T-cell (primary cell): ENCODE measurements around the gene GTSE1. TPM values are rescaled to one million over a fixed set of nuclear protein-coding genes. Genes with fewer than 3 reads are reported as not detected.

Experiments
- ATAC-seq, 4 experiments: fragments of 200-7000 bp in 3 of 4; fragments of 150-1000 bp in 1 of 4; cut with Tn5 transposase; replicated peaks in 1 of 4; 1 replicate in 3 of 4; 2 replicates in 1 of 4; pipeline ENCODE4 v1.10.0; 2021; ENCODE audit warnings: moderate library complexity in 3 of 4, mild to moderate bottlenecking in 2 of 4, moderate number of reproducible peaks in 1 of 4
- CTCF ChIA-PET, 2 donors: fragments of 300-600 bp; sonication (Branson Sonifier 250); formaldehyde crosslinking; loops; one replicate each; lab custom pipeline; 2022; ENCODE audit warnings: antibody characterized with exemption in 2 of 2; lab: Charles Lee
- POLR2A ChIA-PET, 2 donors: fragments of 300-600 bp; sonication (Branson Sonifier 250); formaldehyde crosslinking; loops; one replicate each; lab custom pipeline; 2022; ENCODE audit warnings: antibody characterized with exemption in 2 of 2; lab: Charles Lee
- DNase-seq, 35 experiments: peaks; one replicate each; pipeline versions ENCODE4 v3.0.0 to v3.0.0-alpha.2; 2013 to 2023
- H3K27ac ChIP-seq: one replicate; pipeline ENCODE4 v1.5.1; 2013; ENCODE audit warnings: low read length
- H3K27me3 ChIP-seq, 2 experiments: replicated peaks in 1 of 2; 1 replicate in 1 of 2; 2 replicates in 1 of 2; pipeline versions ENCODE4 v1.6.1 to v1.7.0; 2013; ENCODE audit warnings: low read length in 1 of 2, mixed read lengths in 1 of 2; ENCODE audit not compliant: control insufficient read depth in 2 of 2, insufficient read depth in 2 of 2; ENCODE audit errors: extremely low read depth in 1 of 2
- H3K36me3 ChIP-seq, 2 donors: 1 replicate in 1 of 2; 2 replicates in 1 of 2; pipeline versions ENCODE4 v1.6.1 to v1.7.0; 2013; ENCODE audit warnings: low read length in 1 of 2; ENCODE audit not compliant: control insufficient read depth in 2 of 2, insufficient read depth in 1 of 2; ENCODE audit errors: extremely low read depth in 1 of 2
- H3K4me1 ChIP-seq, 2 experiments: 1 replicate in 1 of 2; 2 replicates in 1 of 2; pipeline versions ENCODE4 v1.6.1 to v1.7.0; 2013; ENCODE audit warnings: low read length in 2 of 2, mixed read lengths in 1 of 2; ENCODE audit not compliant: insufficient read depth in 2 of 2, control insufficient read depth in 1 of 2; ENCODE audit errors: extremely low read depth in 1 of 2
- H3K4me3 ChIP-seq, 2 donors: 1 replicate in 1 of 2; 2 replicates in 1 of 2; pipeline versions ENCODE4 v1.5.1 to v1.7.0; 2013; ENCODE audit warnings: mild to moderate bottlenecking in 2 of 2, low read length in 1 of 2, moderate library complexity in 1 of 2; ENCODE audit not compliant: control insufficient read depth in 1 of 2; ENCODE audit errors: extremely low read depth in 1 of 2
- H3K9me3 ChIP-seq: 2 replicates; pipeline ENCODE4 v1.7.0; 2013
- H3K27ac Mint-ChIP-seq, 2 donors: one replicate each; pipeline ENCODE4 v1.8.0; 2020 to 2021; ENCODE audit warnings: mild to moderate bottlenecking in 2 of 2, mixed read lengths in 2 of 2
- H3K27me3 Mint-ChIP-seq, 2 donors: one replicate each; pipeline ENCODE4 v1.8.0; 2021 to 2022; ENCODE audit warnings: mixed read lengths in 2 of 2
- H3K36me3 Mint-ChIP-seq: one replicate; pipeline ENCODE4 v1.8.0; 2021; ENCODE audit warnings: mixed read lengths
- H3K4me1 Mint-ChIP-seq, 3 donors: one replicate each; pipeline ENCODE4 v1.8.0; 2020 to 2022; ENCODE audit warnings: mixed read lengths in 3 of 3, mild to moderate bottlenecking in 1 of 3
- H3K4me3 Mint-ChIP-seq, 3 donors: one replicate each; pipeline ENCODE4 v1.8.0; 2020 to 2022; ENCODE audit warnings: mild to moderate bottlenecking in 3 of 3, mixed read lengths in 3 of 3, moderate library complexity in 3 of 3
- H3K9me3 Mint-ChIP-seq, 3 donors: one replicate each; pipeline ENCODE4 v1.8.0; 2020 to 2022; ENCODE audit warnings: mixed read lengths in 3 of 3
- WGBS: methylation state at CpG from one replicate; pipeline ENCODE4 v1.1.5; 2013; ENCODE audit warnings: missing lambda C conversion rate; ENCODE audit not compliant: insufficient coverage; 5-methylcytosine and 5-hydroxymethylcytosine counted together
- total RNA-seq, 35 experiments: library from RNA in 6 of 35; stranded (reverse) in 6 of 35; fragments of 120-200 nt in 1 of 35; gene quantifications; one replicate each; pipeline versions ENCODE4 v1.2.1 to v1.2.4 and lab custom pipeline; 2013 to 2026

Gene GTSE1
- total RNA-seq, 5 donors from 2014 or later (not counting 1 experiment from before 2014, with no cell fraction given): 0.44 to 1.3 (median 0.61) TPM

GRCh38 chr22:46336119-46337078 lies 39.7 kb downstream of the GTSE1 start:
- H3K36me3 ChIP-seq: peaks cover 0 to 34% of the 10 kb centered on the region in 2 donors
- Mint-ChIP-seq H3K4me1 (peaks cover 43 to 49% (median 46%) of the 10 kb centered on the region in 3 donors), H3K27ac (peak overlapping the region; percentile 87 to 89), H3K4me3 (peak overlapping the region; percentile 93 to 96 (median 96)), H3K36me3 (peaks cover 28% of the 10 kb centered on the region), H3K27me3 (no peaks in the 10 kb centered on the region), H3K9me3 (no peaks in the 10 kb centered on the region)
- H3K4me3 ChIP-seq: peak overlapping the region; percentile 96
- CTCF ChIA-PET: interaction anchor here in 1 of 2 donors (1.6 kb wide), 1 partner anchor 31 kb away, joined by 3 read pairs; no protein-coding TSS in a partner anchor
- H3K27me3 ChIP-seq: no peaks in the 10 kb centered on the region
- H3K9me3 ChIP-seq: no peaks in the 10 kb centered on the region
- peak in 6 of 35 experiments; percentile 4 to 17 (median 7) for DNase-seq
- peak overlapping the region; percentile 34 for H3K27ac ChIP-seq
- peak in 3 of 4 experiments; percentile 2 to 24 (median 8) for ATAC-seq
- POLR2A ChIA-PET: interaction anchor here in 1 of 2 donors (0.7 kb wide), 1 partner anchor 668 kb away, joined by 5 read pairs; no protein-coding TSS in a partner anchor
- 9% methylated on average over 32 of the region's 42 CpGs for WGBS
- peaks cover 0 to 30% of the 10 kb centered on the region in 2 experiments for H3K4me1 ChIP-seq

DNA sequence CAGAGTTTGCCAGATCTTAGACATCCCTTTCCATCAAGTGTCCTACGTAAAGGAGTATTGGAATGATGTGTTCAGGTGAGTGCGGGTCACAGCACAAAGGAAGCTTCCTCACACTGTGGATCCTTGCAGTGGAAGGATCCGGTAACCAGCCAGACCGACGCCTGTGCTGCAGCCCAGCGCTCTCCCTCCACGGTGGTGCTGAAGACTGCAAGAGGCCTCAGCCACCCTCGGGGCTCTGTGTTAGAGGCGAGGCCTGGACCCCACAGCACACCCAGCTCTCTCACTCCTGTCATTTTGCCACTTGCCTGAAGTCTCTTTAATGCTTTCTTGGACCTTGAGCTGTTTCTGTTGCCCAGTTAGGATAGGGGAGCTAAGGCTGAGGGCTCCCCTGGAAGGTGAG lies 41.2 kb downstream of the GTSE1 start:
- H3K4me3 Mint-ChIP-seq: peak overlapping the region; percentile 22 to 96 (median 93)
- peaks cover 46 to 51% (median 49%) of the 10 kb centered on the region in 3 donors for H3K4me1 Mint-ChIP-seq
- no peaks in the 10 kb centered on the region for H3K9me3 Mint-ChIP-seq

GRCh38 chr22:46338636-46339035 lies 42.0 kb downstream of the GTSE1 start:
- ChIA-PET POLR2A (no interaction called here), CTCF (no interaction called here)
- no peaks in the 10 kb centered on the region for H3K27me3 ChIP-seq
- H3K27ac ChIP-seq: no peak overlapping the region
- Mint-ChIP-seq H3K27me3 (no peaks in the 10 kb centered on the region), H3K27ac (peak overlapping the region in 1 of 2 donors; percentile 0), H3K36me3 (peaks cover 33% of the 10 kb centered on the region), H3K9me3 (no peaks in the 10 kb centered on the region), H3K4me3 (no peak overlapping the region), H3K4me1 (peaks cover 47 to 51% (median 49%) of the 10 kb centered on the region in 3 donors)
- no peak for DNase-seq
- no peaks in the 10 kb centered on the region for H3K9me3 ChIP-seq
- H3K4me1 ChIP-seq: peaks cover 0 to 30% of the 10 kb centered on the region in 2 experiments
- no peak for ATAC-seq
- WGBS: 97% methylated on average over 3 of the region's 8 CpGs
- H3K36me3 ChIP-seq: peaks cover 0 to 51% of the 10 kb centered on the region in 2 donors
- H3K4me3 ChIP-seq: no peak overlapping the region

More for the DNA sequence above, 41.2 kb downstream of the GTSE1 start:
- Histone ChIP-seq H3K4me3 (no peak overlapping the region), H3K27ac (no peak overlapping the region), H3K9me3 (no peaks in the 10 kb centered on the region), H3K4me1 (peaks cover 0 to 30% of the 10 kb centered on the region in 2 experiments), H3K27me3 (no peaks in the 10 kb centered on the region), H3K36me3 (peaks cover 0 to 48% of the 10 kb centered on the region in 2 donors)
- Mint-ChIP-seq H3K27ac (no peak overlapping the region), H3K36me3 (peaks cover 32% of the 10 kb centered on the region), H3K27me3 (no peaks in the 10 kb centered on the region)
- WGBS: 93% methylated on average over 7 of the region's 9 CpGs
- DNase-seq (no peak), ATAC-seq (no peak)
- POLR2A ChIA-PET: no interaction called here
- CTCF ChIA-PET: no interaction called here

GRCh38 chr22:46339956-46340355 lies 43.3 kb downstream of the GTSE1 start:
- peaks cover 42% of the 10 kb centered on the region for H3K36me3 Mint-ChIP-seq
- ATAC-seq (no peak), DNase-seq (no peak)
- H3K4me3 Mint-ChIP-seq: no peak overlapping the region
- WGBS: 100% methylated on average over 5 of the region's 5 CpGs
- Histone ChIP-seq H3K4me1 (peaks cover 0 to 24% of the 10 kb centered on the region in 2 experiments), H3K36me3 (peaks cover 0 to 64% of the 10 kb centered on the region in 2 donors), H3K4me3 (no peak overlapping the region), H3K27me3 (no peaks in the 10 kb centered on the region), H3K9me3 (no peaks in the 10 kb centered on the region), H3K27ac (no peak overlapping the region)
- peaks cover 42 to 55% (median 45%) of the 10 kb centered on the region in 3 donors for H3K4me1 Mint-ChIP-seq
- POLR2A ChIA-PET: no interaction called here
- CTCF ChIA-PET: interaction anchor here in 1 of 2 donors (0.9 kb wide), 1 partner anchor 44 kb away, joined by 3 read pairs; the partner anchor contains the start of gene GTSE1
- H3K9me3 Mint-ChIP-seq: no peaks in the 10 kb centered on the region
- no peaks in the 10 kb centered on the region for H3K27me3 Mint-ChIP-seq
- no peak overlapping the region for H3K27ac Mint-ChIP-seq

- no peaks in the 10 kb centered on the region for H3K9me3 ChIP-seq
- no peak overlapping the region for H3K4me3 ChIP-seq
- no peaks in the 10 kb centered on the region for H3K27me3 Mint-ChIP-seq
- H3K9me3 Mint-ChIP-seq: no peaks in the 10 kb centered on the region
- peaks cover 42 to 55% (median 43%) of the 10 kb centered on the region in 3 donors for H3K4me1 Mint-ChIP-seq
- no peak overlapping the region for H3K27ac ChIP-seq
- ATAC-seq: no peak
- no peaks in the 10 kb centered on the region for H3K27me3 ChIP-seq
- no peak for DNase-seq
- ChIA-PET CTCF (no interaction called here), POLR2A (no interaction called here)
- no peak overlapping the region for H3K4me3 Mint-ChIP-seq
- peaks cover 0 to 68% of the 10 kb centered on the region in 2 donors for H3K36me3 ChIP-seq
- peaks cover 0 to 21% of the 10 kb centered on the region in 2 experiments for H3K4me1 ChIP-seq
- peaks cover 42% of the 10 kb centered on the region for H3K36me3 Mint-ChIP-seq
- H3K27ac Mint-ChIP-seq: no peak overlapping the region
- WGBS: 93% methylated on average over 8 of the region's 13 CpGs
These were observed 44.0 kb downstream of the GTSE1 start for GRCh38 chr22:46340676-46341075.

DNA sequence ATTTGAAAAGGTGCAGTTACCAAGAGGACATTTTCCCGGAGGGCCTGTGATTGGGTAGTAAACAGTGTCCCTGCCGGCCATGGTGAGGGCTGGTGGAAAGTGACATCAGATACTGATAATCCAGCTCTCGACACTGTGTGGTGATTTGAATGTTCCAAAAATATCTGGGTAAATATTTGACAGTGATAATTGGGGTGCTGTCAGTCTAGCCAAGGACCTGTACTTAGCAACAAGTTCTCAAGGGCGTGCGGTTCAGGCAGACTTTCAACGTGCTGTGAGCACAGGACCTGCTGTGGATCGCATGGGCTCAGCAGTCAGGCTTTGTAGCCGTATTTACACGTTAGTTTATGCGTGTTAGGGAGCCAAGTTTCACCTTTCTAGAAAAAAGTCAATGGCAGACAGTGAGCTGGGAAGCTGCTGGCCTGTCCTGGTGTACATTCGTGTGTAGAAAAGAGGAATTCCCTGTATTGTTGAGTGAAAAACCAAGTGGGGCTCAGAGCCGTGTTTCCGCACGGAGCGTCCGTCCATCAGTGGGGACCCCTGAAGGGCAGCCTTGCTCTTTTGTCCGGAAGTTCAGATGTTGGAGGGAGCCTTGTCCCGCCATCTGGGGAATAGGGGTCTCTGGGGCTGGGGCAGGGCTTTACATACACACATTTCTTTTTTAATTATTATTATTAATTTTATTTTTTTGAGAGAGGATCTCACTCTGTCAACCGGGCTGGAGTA lies 50.2 kb downstream of the GTSE1 start:
- POLR2A ChIA-PET: no interaction called here
- WGBS: 97% methylated on average over 11 of the region's 19 CpGs
- CTCF ChIA-PET: no interaction called here
- H3K27ac Mint-ChIP-seq: no peak overlapping the region
- H3K9me3 Mint-ChIP-seq: no peaks in the 10 kb centered on the region
- Histone ChIP-seq H3K9me3 (no peaks in the 10 kb centered on the region), H3K27me3 (no peaks in the 10 kb centered on the region), H3K4me3 (no peak overlapping the region), H3K36me3 (peaks cover 30 to 85% of the 10 kb centered on the region in 2 donors), H3K27ac (no peak overlapping the region), H3K4me1 (no peaks in the 10 kb centered on the region)
- H3K36me3 Mint-ChIP-seq: peaks cover 56% of the 10 kb centered on the region
- no peak overlapping the region for H3K4me3 Mint-ChIP-seq
- DNase-seq (no peak), ATAC-seq (no peak)
- H3K4me1 Mint-ChIP-seq: peaks cover 1 to 16% (median 2%) of the 10 kb centered on the region in 3 donors
- no peaks in the 10 kb centered on the region for H3K27me3 Mint-ChIP-seq
